HG02571 (cell line): ENCODE data around the gene KHDC3L.

Experiments
- ATAC-seq: cut with Tn5 transposase; IDR thresholded peaks from one replicate; pipeline ENCODE4 v1.9.1; 2021; ENCODE audit warnings: mild to moderate bottlenecking, moderate library complexity; ENCODE audit not compliant: unreplicated experiment

Gene KHDC3L, protein sequence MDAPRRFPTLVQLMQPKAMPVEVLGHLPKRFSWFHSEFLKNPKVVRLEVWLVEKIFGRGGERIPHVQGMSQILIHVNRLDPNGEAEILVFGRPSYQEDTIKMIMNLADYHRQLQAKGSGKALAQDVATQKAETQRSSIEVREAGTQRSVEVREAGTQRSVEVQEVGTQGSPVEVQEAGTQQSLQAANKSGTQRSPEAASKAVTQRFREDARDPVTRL

DNA sequence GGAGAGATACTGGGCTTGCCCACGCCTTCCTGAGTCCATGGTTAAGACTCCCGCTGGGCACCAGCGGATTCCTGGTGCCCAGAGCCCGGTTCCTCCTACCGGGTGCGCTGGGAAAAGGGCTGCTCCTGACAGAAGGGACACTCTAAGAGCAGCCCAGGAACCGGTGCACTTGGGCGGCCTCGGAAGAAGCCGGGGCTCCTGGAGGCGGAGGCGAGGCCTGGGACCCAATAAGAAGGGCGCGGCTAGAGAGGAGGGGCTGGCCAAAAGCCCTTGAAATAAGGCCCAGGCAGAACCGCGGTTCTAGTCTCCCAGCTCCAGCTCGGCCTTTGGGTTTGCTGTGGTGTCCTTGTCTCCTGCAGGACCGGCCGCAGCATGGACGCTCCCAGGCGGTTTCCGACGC, at the start of gene KHDC3L:
Gene KHDC3L, plus strand, starts transcription at position 301 of the 400 bp plus-strand sequence. Its CDS starts 72 bp downstream, at position 373.
- no peak for ATAC-seq

DNA sequence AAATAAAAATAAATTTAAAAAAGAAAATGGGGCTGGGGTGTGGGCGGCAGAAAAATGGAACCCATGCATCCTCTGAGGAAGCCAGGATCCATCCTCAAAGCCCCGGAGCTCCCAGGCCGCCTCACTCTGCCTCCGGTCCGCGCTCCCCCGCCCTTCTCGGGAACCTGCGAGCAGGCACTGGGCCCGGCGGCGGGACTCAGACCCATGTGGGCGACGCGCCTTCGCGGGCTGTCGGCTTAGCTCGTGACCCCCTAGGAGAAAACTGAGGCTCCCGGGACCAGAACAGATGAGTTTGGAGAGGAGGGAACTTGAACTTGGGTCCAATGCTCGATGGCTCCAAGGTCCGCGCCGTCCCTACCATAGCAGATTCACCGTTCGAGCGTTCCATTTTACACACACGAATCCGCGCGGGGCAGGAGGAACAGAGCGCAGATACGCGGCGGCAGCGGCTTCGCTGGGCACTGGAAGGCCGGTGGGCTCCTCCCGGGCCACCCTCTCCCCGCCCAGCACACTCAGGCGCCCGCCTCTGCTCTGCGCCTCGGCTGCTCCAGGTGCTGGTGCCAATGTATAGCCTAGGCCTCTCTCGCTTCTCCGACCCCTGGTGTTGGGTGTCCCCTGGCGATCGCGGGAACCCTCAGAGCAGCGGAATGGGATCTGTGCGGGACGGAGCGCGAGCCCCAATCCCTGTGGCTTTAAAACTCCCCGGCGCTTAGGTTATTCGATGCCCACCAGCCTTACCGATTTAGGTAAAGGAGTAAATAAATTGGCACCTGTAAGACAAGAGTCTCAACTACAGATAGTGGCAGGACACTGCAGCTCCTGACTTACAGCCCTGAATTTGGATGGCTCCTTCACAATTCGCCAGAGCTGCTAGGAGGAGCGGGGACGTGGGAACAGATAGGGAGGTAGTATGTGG, 47.6 kb upstream of the KHDC3L start:
- ATAC-seq = no peak

DNA sequence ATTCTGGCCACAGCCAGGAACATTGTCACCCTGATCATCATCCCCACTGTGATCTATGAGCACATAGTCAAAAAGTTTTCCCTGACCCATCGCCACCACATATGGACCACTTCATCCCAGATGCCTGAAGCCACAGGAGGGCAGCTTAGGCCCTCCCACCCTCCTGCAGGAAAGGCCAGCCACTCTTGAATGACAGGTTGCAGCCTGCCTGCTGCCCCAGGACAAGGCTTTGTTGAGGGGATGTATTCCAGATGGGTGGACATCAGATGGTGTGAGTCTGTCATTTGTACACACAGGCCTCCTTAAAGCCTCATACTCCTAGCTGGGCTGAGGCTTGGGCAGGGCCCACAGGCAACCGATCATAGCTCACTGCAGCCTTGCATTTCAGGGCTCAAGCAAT, 39.1 kb upstream of the KHDC3L start:
- ATAC-seq = no peak

DNA sequence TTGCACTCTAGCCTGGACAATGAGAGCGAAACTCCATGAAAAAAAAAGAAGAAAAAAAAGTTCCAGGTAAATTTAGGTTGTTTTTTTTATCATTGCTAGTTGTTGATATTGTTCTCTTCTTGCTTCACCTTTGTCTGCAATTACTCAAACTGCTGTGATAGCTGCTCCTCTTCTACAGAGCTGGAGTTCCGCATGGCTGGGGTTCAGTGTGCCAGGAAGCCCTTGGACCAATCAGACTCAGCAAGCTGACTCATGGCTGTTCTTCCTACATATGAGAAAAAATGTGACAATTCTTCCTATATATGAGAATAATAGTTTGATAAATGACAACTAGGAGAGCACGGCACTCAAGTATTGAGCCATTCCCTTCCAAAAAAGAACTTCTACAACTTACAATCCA, 36.8 kb upstream of the KHDC3L start:
- ATAC-seq = no peak

DNA sequence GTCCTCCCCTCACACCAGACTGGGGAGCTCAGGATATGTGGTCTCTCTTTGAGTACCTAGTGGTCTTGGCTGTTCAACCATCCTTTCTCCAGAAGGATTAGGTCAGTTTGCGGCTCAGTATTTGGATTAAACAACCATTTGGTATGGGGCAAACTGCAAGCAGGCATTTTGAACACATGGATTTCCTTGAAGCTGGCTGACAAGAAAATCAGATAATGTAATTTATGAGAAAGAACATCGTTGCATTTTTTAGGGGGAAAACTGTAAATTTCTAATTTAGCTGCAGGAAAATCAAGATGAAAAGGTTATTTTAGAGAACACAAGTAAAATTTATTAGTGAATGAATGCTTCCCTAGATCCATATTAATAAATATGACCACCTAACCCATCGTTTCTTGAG, 33.7 kb upstream of the KHDC3L start:
- no peak for ATAC-seq

DNA sequence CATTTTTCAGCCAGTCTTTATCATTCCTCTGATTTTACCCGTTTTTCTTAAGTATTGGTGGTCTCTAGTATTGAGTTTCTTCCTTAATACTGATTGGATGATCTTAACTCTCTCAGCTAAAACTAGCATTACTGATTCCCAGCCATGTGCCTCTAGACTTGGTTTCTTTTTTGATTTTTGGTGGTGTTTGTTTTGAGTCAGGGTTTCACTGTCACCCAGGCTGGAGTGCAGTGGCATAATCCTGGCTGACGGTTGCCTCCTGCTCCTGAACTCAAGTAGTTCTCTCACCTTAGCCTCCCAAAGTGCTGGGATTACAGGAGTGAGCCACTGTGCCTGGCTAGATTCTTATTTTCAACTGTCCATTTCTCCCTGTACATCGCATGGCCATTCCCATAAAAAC, 33.3 kb upstream of the KHDC3L start:
- no peak for ATAC-seq

DNA sequence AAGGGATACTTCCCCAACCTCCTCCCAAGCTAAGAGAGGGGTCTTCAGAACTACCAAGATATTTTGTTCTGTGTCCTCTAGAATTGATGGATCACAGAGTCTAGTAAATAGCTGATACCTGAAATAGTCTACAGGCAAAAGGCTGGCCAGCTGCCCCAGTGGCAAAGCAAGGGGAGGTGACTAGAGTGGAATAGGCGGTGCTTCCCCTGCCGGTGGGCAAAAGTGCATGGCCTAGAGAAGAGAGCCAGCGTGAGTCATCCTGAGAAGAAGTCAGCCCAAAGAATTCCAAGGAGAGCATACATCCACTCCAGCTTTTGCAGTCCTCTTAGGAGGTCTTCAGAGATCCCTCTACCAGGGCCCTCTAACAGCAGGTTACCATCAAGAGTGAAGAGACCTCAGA, 23.1 kb upstream of the KHDC3L start:
- no peak for ATAC-seq

DNA sequence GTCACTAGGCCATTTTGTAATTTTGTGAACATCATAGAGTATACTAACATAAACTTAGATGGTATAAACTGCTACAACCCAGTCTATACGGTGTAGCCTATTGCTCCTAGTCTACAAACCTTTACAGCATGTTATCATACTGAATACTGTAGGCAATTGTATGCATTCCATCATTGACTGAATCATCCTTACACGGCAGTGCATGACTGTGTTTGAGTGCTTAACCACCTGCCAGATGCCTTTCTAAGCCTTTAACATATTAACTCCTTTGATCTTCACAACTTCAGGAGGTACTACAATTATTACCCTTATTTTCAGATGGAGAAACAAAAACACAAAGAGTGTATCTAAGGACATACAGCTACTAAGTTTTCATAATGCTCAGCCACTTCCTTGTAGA, 22.4 kb upstream of the KHDC3L start:
- ATAC-seq = no peak

DNA sequence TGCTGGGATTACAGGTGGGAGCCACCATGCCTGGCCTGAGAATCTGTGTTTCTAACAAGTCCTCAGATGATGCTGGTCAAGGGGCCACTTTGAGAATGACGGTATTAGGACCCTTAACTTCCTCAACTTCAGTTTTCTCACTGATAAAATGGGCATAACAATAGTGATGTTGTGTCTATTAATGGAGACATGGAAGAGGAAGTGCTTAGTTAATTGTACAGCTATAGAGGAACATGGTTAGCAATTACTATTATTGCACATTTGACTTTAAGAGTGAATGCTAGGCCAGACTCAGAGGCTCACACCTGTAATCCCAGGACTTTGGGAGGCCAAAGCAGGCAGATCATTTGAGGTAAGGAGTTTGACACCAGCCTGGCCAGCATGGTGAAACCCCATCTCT, 21.1 kb upstream of the KHDC3L start:
- no peak for ATAC-seq

DNA sequence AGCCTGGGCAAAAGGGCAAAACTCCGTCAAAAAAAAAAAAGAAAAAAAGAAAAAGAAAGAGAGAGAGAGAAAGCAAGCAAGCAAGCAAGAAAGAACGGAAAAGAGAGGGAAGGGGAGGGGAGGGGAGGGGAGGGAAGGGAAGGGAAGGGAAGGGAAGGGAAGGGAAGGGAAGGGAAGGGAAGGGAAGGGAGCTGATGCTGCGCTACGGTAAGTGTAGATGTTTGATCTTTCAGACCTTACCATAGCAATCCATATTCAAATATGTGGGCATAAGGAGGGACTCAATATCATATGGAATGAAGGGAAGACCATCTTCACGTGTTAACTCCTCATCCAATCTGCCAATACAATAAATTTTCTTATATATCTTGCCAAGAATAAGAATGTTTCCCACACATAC, 20.3 kb upstream of the KHDC3L start:
- ATAC-seq = no peak

DNA sequence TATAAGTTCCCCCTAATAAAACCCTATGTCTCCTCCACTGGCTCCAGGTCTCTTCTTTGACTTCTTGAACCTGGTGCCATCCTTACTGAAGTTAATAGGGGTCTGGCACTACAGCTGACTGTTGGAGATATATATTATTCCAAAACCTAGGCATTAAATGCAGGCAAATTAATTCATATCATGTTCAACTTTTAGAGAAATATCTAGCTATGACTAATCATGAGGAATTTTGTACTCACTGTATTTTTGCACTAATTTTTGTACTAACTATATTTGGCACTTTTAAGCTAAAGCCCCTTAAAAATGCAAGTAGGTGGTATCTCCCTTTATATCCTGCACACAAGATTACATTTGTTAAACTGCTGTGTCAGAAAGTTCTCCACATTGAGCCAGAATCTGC, 19.3 kb upstream of the KHDC3L start:
- ATAC-seq = no peak

DNA sequence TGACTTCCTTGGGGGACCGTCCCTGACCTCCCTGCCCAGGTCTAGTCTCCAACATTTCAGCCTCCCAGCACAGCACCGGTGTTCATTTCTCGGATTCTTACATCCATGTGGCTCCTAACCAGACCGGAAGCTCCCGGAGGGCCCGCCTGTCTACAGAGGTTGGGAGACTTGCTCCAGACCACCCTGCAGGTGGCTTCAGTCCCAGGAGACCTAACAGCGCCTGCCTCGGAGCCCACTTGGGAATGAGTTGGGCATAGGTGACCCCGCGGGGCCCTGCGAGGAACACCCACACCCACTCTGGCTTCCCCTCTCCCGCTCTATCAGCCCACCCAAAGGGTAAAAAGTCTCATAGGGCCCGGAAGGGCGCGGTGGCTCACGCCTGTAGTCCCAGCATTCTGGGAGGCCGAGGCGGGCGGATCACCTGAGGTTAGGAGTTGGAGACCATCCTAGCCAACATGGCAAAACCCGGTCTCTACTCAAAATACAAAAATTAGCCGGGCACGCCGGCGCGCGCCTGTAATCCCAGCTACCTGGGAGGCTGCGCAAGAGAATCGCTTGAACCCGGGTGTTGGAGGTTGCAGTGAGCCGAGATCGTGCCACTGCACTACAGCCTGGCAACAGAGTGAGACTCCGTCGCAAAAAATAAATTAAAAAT, 13.8 kb upstream of the KHDC3L start:
- ATAC-seq = no peak

DNA sequence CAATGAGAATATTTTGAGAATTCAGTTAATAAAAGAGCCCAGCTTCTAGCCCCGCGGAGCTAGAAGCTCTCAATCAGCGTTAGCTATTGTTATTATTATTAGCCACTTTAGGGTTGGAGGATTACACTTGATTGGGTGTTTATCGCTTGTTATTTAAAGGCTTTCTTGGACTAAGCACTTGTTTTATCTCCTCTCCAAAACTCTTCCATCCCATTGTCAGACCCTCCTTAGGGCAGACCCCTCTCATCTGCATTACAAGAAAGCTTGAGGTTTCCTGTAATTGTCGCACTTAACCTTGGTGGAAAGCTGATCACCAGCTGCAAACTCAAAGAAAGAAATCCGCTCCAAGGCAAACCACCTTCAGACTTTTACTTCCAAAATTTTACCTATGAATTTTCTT, 13.1 kb upstream of the KHDC3L start:
- ATAC-seq = no peak

DNA sequence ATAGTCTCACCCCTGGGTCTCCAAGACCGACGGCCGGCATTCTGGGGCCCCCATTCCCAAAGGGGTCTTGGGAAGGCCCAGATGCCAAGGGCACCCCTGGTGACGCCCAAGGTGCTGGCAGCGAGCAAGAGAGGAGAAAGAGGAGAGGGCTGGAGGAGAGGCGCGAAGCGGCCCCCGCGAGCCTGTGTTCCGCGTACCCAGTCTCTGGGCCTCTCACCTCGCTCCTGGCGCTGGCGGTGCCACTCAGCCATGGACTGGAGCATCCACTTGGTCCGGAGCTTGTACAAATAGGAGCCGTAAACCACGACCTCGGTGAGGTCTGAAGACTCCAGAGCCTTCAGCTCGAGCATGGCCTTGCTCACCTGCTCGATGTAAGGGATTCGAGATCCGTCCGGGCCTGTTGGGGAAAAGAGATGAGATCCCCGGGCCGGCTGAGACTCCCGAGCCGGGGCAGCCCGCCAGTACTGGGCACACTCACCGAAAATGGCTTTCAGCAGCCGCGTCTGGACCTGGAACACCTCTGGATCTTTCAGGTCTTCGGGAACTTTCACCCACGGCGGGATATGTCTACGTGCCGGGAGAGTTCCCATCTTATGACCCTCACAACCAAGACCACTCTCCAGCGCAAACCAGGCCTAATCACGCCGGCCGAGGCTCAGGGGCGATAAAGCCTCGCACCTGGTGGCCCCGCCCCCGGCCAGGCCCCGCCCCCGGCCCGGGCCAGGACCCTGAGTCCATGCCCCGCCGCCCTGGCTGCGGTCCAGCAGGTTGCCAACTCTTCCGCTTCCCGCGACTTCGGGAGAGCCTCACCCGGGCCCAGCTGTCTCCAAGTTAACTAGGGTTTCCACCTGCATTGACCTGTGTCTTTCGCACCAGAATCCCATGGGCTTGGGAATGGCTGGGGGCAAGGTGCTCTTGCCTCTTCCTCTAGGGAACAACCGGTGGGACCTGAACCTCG, 8.5 kb upstream of the KHDC3L start, which contains the start of gene DPPA5:
Gene DPPA5, minus strand, starts transcription at position 641 of the 958 bp plus-strand sequence. Its CDS starts 51 bp downstream, at position 590.
- ATAC-seq = no peak

DNA sequence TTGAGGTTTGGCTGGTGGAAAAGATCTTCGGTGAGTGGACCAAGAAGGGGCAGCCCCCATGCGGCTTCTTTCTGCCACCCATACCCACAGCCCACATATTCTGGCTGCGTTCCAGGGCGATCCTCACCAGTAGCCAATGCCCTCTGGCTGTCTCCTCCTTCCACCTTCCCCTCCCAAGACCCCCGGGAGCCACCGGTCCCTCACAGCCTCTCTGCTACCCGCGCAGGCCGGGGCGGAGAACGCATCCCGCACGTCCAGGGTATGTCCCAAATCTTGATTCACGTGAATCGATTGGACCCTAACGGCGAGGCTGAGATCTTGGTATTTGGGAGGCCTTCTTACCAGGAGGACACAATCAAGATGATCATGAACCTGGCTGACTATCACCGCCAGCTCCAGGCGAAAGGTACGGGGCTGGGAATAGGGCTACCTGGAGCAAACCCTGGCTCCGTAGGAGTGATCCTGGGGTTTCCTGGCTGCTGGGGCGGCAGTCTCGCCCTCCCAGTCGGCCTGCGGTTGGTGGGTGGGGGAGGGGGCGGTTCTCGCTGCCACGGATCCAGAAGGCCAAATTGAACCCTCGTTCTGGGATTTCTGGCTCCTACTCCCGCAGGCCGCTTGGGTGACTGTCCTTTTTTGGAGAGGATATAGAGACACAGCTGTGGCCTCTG, 545 bp downstream of the KHDC3L start:
- ATAC-seq = no peak

DNA sequence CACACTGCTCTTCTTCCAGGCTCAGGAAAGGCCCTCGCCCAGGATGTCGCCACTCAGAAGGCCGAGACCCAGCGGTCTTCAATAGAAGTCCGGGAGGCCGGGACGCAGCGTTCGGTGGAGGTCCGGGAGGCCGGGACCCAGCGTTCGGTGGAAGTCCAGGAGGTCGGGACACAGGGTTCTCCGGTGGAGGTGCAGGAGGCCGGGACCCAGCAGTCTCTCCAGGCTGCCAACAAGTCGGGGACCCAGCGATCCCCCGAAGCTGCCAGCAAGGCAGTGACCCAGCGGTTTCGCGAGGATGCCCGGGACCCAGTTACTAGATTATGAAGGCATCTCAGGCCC, 1.0 kb downstream of the KHDC3L start:
- no peak for ATAC-seq

DNA sequence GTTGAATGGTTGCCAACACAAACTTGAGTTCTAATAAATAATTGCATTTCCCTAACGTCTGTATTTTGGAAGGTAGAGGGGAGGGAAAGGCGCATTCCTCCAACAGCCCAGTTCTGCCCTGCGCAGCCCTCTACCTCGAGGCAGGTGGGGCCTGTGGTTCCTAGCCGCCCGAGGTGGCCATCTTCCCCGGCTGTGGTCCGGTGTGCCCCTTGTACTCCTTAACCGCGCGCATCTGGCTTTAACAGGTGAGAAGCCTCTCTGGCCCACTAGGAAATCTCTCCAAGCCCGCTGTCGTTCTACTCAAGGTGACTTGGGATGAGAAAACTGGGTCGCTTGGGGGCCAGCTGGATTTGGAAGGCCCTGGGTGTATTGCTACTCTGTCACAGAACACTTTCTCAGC, 1.7 kb downstream of the KHDC3L start:
- no peak for ATAC-seq

DNA sequence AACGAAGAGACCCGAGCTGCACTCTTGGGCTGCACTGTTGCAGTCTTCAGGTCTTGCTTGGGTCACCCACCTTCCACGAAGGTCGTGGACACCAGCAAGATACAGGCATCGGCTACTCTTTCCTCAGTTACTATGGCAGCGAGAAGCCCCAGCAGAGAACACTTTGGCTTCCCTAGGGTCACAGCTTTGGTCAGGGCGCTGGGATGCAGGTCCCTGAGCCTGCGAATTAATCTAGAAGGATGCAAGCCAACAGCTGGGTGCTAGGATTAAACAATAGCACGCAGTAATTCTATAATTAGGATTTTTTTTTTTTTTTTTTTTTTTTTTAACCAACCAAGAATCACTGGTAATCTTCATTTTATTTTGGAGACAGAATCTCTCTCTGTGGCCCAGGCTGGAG, 2.1 kb downstream of the KHDC3L start:
- no peak for ATAC-seq

DNA sequence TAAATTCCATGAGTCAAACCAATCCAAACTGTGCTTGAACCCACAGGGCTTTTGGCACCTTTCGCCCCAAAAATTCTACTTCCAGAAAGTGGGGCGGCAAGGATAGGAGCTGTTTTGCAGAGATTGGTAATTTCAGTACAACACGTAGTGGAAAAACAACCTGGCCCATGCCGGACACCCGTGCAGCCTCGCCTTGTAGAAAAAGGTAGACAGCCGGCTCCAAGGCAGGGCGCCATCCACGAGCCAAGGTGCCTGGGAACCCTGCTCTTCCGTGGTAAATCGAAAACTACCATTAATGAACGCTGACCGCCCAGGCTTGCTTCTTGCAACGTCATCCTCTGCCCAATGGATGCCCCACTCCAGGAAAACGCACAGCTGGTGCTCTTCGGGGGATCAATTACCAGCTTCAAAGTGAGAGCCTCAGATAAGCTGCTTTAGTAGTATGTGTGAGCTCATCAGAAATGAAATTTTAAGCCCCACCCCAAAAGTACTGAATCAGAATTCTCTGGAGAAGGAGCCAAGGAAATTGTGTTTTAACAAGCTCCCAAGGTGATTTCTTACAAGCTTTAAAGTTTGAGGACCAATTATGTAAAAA, 5.4 kb downstream of the KHDC3L start:
- no peak for ATAC-seq

DNA sequence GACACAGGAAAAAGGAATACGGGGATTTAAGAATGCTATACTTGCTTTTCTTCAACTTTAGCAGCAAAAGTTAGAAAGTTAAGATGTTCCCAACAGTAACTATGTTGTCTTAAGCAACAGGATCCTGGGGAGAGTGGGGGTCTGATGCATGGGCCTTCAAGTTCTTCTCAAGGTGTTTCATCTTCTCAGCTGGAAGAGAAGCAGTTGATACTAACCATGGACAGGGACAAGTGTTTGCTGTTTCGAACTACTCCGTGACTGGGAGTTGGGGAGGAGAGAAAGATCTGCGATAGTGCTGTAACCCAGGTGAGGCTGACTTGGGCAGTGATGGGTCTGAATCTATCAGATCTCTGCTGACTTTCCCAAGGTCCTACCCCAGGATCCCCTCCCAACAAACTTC, 6.2 kb downstream of the KHDC3L start:
- no peak for ATAC-seq
